BJ (cell line): Measurements from ENCODE around the gene GPR137. TPM values are rescaled to one million over a fixed set of nuclear protein-coding genes. Genes with fewer than 3 reads are reported as not detected.

ENCODE experiments used
- CTCF ChIA-PET: fragments of 350-600 bp; formaldehyde crosslinking; extraction: SDS; loops from one replicate; lab custom pipeline; 2021; ENCODE audit warnings: antibody characterized with exemption, inconsistent platforms; lab: Yijun Ruan, JAX
- POLR2A ChIA-PET: fragments of 300-600 bp; sonication (Branson Sonifier 250); formaldehyde crosslinking; extraction: SDS; loops from one replicate; lab custom pipeline; 2021; ENCODE audit warnings: antibody characterized with exemption; lab: Charles Lee
- DNase-seq: peaks from one replicate; pipeline ENCODE4 v3.0.0-alpha.2; 2011; ENCODE audit warnings: low read depth
- H3K27me3 ChIP-seq: 2 replicates; pipeline ENCODE4 v1.6.0; 2011; ENCODE audit warnings: low read length; ENCODE audit not compliant: control insufficient read depth, insufficient read depth
- H3K36me3 ChIP-seq: 2 replicates; pipeline ENCODE4 v1.5.1; 2011; ENCODE audit warnings: low read length; ENCODE audit not compliant: control insufficient read depth, insufficient read depth
- H3K4me3 ChIP-seq: 2 replicates; pipeline ENCODE4 v1.5.1; 2011; ENCODE audit warnings: low read depth, mild to moderate bottlenecking, control low read depth, low read length
- polyA plus RNA-seq: library from polyadenylated mRNA; depleted of rRNA; stranded (reverse); fragments of >200 nt; gene quantifications from 2 replicates; pipeline ENCODE4 v1.2.3, GENCODE V29; 2011
- TF ChIP-seq, protein P1 (sequence below): IDR thresholded peaks from 2 replicates; pipeline ENCODE4 v1.5.1; 2011; ENCODE audit warnings: low read depth, mild to moderate bottlenecking, control low read depth, inconsistent platforms, low read length, moderate library complexity; ENCODE audit not compliant: insufficient read depth

The GPR137 gene
- polyA plus RNA-seq, 1 experiment, result 33.7 TPM

DNA sequence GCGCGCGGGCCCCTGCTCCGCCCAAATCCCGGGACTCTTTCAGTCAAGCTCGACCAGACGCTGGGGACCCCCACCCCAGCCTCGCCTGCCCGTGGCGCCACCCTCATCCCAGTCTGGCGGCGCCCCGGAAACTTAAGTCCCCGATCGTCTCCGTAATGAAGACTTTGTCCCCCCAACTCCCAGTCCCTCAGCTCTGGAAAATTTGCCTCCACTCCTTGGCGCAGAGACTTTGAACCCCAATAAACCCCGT is 34.0 kb upstream of the GPR137 start:
- no peaks in the 10 kb centered on the region for H3K27me3 ChIP-seq
- H3K4me3 ChIP-seq, result peak overlapping the region; percentile 79
- CTCF ChIA-PET, result interaction anchor here (0.6 to 8.2 kb wide), 22 partner anchors 9 to 102 kb away, joined by 3 to 92 read pairs (median 6); partner anchors contain the start of genes CATSPERZ, DNAJC4, ESRRA and FERMT3
- no peak for DNase-seq
- H3K36me3 ChIP-seq, result peaks cover 15% of the 10 kb centered on the region
- POLR2A ChIA-PET, result no interaction called here
- TF ChIP-seq, protein P1, sequence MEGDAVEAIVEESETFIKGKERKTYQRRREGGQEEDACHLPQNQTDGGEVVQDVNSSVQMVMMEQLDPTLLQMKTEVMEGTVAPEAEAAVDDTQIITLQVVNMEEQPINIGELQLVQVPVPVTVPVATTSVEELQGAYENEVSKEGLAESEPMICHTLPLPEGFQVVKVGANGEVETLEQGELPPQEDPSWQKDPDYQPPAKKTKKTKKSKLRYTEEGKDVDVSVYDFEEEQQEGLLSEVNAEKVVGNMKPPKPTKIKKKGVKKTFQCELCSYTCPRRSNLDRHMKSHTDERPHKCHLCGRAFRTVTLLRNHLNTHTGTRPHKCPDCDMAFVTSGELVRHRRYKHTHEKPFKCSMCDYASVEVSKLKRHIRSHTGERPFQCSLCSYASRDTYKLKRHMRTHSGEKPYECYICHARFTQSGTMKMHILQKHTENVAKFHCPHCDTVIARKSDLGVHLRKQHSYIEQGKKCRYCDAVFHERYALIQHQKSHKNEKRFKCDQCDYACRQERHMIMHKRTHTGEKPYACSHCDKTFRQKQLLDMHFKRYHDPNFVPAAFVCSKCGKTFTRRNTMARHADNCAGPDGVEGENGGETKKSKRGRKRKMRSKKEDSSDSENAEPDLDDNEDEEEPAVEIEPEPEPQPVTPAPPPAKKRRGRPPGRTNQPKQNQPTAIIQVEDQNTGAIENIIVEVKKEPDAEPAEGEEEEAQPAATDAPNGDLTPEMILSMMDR, result no peak

DNA sequence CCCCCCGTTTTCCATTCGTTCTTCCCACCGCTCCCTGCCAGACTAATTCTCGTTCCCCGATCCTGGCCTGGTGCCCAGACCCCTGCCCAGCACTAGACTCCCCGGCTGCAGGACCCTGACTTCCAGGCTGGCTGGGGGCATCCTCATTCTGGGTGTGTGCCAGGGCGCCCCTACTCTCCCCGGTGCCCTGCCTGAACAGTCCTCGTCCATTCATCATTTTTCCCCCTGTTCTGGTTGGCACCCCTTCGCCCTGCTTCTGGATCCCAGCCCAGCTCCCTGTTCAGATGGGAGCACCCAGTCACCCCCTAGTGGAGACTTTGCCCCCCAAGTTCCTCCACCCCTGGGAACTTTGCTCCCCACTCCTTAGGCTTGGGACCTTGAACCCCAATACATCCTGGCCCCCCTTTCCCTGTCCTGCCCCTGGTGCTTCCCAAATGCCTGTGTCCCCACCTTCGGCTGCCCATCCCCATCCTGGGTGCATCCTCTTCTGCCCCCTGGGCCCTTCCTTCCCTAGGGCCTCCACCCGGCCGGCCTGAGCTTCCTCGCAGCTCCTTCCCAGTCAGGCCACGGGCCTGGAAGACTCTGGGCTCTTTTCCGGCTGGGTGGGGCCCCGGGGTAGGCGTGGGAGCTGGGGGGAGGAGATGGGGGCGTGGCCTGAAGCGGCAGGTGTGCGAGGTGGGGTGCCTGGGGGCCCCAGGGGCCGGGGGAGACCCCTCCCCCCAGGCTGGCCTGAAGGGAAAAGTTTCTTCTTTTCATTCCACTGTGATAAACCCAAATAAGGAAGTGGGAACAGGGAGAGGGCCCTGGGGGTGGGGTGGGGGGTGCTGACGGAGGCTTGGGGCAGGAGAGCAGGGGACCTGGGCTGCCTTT is 33.4 kb upstream of the GPR137 start:
- Histone ChIP-seq H3K27me3 (no peaks in the 10 kb centered on the region), H3K36me3 (peaks cover 16% of the 10 kb centered on the region), H3K4me3 (peak overlapping the region; percentile 79)
- POLR2A ChIA-PET, result interaction anchor here (0.5 to 0.7 kb wide), 3 partner anchors 79 to 1592 kb away, joined by 3 to 14 read pairs (median 6); no protein-coding TSS in a partner anchor
- CTCF ChIA-PET, result interaction anchor here (0.6 to 8.2 kb wide), 20 partner anchors 9 to 109 kb away, joined by 3 to 92 read pairs (median 6); partner anchors contain the start of genes CATSPERZ, DNAJC4, ESRRA and FERMT3
- TF ChIP-seq, protein P1, result peak; percentile 56
- DNase-seq, result no peak

DNA sequence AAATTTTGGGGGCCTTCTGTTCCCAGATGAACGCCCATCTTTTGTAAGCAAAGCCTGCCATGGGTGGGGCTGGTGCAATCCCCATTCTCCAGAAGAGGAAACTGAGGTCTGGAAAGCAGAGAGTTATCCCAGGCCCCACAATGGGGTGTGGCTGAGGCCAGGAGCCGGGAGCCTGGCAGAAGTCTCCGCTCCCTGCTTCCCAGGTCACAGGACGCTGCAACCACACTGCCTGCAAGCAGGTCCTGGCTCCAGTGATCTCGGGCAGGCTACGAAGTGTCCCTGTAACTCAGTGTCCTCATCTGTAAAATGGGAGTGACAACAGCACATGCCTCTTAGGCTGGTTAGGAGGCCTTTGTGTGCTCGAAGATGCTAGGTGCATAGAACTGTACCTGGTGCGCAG is 32.6 kb upstream of the GPR137 start:
- H3K4me3 ChIP-seq, result peak overlapping the region; percentile 79
- TF ChIP-seq, protein P1, result no peak
- no peak for DNase-seq
- POLR2A ChIA-PET, result no interaction called here
- H3K36me3 ChIP-seq, result peaks cover 18% of the 10 kb centered on the region
- no peaks in the 10 kb centered on the region for H3K27me3 ChIP-seq
- CTCF ChIA-PET, result interaction anchor here (1.2 to 3.6 kb wide), 5 partner anchors 10 to 47 kb away, joined by 3 to 56 read pairs (median 18); partner anchors contain the start of gene FERMT3

DNA sequence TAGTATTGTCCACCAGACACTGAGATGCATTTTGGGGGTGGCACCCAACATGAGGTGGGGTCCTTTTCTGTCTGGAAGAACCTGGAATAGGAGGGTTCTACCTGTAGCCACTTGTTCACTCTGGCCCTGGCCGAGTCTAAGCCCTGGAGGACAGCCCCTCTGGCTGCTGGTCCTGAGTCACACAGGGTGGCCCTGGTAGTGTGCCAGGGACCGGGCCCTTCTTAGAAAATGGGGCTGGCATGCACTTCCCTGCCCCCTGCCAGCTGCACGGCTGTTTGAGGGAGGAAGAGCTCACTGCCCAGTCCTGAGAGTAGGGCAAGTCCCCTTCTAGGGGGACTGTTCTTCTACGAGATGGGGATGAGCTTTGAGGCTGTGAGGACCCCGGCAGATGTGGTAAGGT is 32.2 kb upstream of the GPR137 start:
- ChIA-PET POLR2A (no interaction called here), CTCF (interaction anchor here (1.2 to 1.9 kb wide), 2 partner anchors 10 to 39 kb away, joined by 3 to 6 read pairs; no protein-coding TSS in a partner anchor)
- DNase-seq, result no peak
- Histone ChIP-seq H3K4me3 (no peak overlapping the region), H3K27me3 (no peaks in the 10 kb centered on the region), H3K36me3 (peaks cover 19% of the 10 kb centered on the region)
- TF ChIP-seq, protein P1, result no peak

DNA sequence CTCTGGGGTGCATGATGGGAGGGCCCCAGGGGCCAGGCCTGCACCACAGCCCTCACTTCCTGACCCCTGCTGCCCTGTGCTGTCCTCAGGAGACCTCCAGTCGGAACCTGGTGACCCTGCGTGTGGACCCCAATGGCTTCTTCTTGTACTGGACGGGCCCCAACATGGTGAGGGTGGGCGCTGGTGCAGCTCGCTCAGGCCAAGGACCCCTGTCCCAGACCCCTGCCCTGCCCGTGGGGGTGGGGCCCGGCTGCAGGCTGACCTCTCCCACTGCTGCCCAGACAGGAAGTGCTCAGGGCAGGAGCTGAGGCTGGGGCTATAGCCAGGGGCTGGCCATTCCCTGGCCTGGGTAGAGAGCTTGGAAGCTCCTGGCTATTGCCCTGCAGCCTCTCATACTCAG is 31.3 kb upstream of the GPR137 start:
- CTCF ChIA-PET, result interaction anchor here (0.7 to 2.2 kb wide), 5 partner anchors 9 to 50 kb away, joined by 3 to 11 read pairs (median 5); partner anchors contain the start of gene ESRRA
- POLR2A ChIA-PET, result no interaction called here

More for the DNA sequence above, 31.3 kb upstream of the GPR137 start:
- H3K27me3 ChIP-seq, result no peaks in the 10 kb centered on the region
- no peak overlapping the region for H3K4me3 ChIP-seq
- TF ChIP-seq, protein P1, result no peak
- H3K36me3 ChIP-seq, result peaks cover 21% of the 10 kb centered on the region
- no peak for DNase-seq
